GM21515 (cell line): ENCODE data around the gene ALKBH1.
"Not testable (repeated sequence)": the region's sequence is repeated elsewhere in the genome, so short reads cannot be mapped to it uniquely, and the experiment has no call there.

ENCODE experiments used
- ATAC-seq: cut with Tn5 transposase; IDR thresholded peaks from one replicate; pipeline ENCODE4 v1.9.1; 2021; ENCODE audit not compliant: unreplicated experiment

Gene ALKBH1, protein sequence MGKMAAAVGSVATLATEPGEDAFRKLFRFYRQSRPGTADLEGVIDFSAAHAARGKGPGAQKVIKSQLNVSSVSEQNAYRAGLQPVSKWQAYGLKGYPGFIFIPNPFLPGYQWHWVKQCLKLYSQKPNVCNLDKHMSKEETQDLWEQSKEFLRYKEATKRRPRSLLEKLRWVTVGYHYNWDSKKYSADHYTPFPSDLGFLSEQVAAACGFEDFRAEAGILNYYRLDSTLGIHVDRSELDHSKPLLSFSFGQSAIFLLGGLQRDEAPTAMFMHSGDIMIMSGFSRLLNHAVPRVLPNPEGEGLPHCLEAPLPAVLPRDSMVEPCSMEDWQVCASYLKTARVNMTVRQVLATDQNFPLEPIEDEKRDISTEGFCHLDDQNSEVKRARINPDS

DNA sequence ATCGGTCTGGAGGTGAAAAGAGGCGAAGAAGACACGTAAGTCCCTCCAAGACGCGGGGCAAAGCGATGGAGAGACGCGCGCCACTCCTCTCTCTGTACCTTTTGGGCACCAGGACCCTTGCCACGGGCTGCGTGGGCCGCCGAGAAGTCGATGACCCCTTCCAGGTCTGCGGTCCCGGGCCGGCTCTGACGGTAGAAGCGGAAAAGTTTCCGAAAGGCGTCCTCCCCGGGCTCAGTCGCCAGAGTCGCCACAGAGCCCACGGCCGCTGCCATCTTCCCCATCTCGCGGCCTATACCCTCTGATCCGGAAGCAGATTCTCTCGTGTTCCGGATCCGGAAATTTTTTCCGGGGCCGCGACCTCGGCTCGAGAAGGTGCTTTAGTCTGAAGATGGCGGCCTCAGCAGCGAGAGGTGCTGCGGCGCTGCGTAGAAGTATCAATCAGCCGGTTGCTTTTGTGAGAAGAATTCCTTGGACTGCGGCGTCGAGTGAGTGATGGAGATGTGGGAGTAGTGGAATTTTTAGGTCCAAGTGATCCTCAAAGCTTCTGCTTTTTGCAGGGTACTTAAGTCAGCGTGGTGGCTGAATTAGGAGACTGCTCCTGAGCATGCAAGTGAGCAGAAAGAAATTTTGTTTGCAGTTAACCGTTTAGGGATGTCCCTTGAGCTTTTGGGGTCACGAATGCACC, at the start of gene ALKBH1, which contains the start of gene SLIRP:
Gene ALKBH1, minus strand, starts transcription at position 300 of the 685 bp plus-strand sequence. Its CDS starts 19 bp downstream, at position 281.
Gene SLIRP, plus strand, starts transcription at position 380 of the 685 bp plus-strand sequence. Its CDS starts 9 bp downstream, at position 389.
- peak; percentile 96 for ATAC-seq

- no peak for ATAC-seq
Observed at GRCh38 chr14:77752799-77753516, 45.1 kb upstream of the ALKBH1 start.

DNA sequence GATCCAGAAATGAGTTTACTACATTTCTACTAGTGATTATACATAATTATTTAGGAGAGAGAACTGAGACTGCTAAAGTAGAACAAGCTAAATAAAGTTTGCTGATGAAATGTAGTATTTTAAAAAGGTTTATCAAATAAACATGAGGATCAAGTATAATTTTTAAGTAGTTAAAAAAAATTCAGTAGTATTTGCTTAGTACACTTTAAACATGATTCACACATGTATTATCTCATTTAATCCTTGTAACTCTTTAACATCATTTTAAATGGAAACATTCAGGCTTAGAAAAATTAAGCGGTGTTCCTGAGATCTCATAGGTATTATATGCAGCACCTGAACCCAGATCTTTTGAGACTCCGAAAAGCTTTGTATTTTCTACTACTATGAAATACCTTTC, 44.4 kb upstream of the ALKBH1 start:
- ATAC-seq = no peak

- not testable (repeated sequence) for ATAC-seq
Observed at GRCh38 chr14:77747425-77747824, 39.6 kb upstream of the ALKBH1 start.

DNA sequence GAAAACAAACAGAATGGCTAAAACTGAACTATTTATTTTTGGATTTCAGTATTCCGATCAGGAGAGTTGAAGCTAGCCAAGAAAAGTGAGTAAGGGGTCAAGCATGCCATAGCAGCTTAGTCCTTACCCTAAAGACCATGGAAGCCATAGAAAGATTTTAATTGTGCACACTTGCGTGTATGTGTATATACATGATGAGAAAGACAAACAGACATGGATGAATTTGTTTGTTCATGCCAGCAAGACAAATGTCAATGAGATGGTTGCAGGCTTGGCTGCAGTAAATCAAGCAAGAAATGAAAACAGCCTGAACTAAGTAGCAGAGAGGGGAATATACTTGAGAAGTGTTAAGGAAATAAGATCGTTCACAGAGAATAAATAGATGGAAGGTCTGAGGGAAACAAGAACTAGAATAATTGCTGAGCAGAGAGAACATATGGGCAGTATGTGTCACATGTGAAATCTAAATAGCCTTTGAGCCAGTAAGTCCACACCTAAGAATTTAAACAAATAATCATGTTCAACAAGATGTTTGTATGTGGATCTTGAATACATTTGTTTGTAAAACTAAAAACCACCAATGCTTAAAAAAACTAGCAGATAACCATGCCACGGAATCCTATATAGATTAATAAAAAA, 38.4 kb upstream of the ALKBH1 start:
- no peak for ATAC-seq

DNA sequence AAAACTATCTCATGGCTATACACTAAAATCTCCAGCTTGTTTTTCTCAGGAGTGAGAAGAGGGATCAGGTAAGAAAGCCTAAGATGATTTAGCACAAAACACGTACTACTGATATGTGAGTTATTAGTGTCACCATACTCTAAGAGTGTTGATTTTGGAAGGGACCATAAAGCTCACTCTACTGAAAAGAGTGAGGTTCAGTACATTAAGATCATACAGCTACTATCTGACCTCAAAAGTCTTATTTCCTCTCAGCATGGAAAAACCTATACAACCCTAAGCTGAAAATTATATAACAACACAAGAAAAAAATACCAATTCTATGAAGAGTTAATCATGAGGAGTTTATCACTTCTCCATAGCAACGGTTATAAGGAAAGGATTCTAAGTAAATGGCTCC, 33.6 kb upstream of the ALKBH1 start:
- ATAC-seq = no peak

DNA sequence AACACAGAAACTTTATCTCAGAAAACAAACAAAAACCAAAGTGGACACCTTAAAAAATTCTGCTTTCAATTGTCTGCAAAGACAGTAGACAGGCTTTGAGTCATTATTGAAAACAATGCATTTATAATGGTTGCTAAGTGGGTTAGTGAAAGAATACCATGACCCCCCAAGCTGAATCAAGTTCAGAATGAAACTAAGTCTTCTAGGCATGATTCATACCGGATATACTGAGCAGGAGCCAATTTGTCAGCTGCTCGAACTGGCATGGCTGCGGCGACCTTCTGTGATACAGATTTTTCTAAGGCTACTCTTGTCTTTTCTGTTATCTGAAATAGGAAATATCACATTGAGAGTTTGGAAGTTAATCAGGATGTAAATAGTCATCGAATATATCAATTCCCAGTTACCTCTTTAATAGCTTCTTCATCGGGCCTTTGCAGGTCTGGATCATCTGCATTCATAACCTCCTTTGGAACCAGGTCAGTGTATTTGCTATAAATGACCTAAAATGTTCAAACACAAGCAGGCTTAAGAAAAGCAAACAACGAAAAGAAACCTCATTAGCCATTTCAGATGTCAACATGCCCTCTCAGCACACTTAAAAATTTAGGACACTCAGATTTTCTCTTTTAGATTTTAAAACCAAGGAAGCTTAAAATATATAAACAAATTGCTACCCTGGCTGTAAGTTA, 30.9 kb upstream of the ALKBH1 start:
- peak; percentile 76 for ATAC-seq

- no peak for ATAC-seq
Observed at GRCh38 chr14:77730976-77731497, 23.2 kb upstream of the ALKBH1 start.

DNA sequence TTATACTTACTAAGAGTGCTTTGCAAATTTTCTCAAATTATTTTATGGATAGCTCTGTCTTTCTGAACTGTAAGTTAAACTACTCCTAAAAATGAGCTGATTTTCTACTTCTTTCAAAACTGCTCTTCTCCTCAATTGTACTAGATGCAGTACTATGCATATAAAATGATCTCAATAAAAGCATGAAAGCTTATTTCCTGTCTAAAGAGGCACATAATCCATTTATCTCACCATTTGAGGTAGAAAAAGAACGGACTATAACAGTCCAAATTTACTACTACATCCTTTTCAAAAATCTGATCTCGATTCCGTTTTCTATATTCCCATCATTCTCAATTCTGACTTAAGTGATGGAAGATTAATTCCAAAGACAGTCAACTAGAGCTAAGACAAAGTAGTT, 14.5 kb upstream of the ALKBH1 start:
- ATAC-seq = no peak

DNA sequence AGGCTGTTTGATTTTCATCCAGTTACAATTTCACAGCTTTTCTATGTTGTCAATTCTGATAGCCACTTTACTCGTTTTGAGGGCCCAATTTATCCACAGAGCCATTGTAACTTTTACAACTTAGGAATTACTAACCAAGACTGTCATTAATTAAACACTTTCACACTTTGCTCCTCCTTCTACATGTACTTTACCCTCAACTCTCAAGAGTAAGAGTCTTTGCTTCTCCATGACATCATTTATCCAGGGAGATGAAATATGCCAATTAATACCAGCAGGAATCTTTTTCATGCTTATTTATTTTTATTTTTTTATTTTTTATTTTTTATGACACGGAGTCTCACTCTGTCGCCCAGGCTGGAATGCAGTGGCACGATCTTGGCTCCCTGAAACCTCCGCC, 13.6 kb upstream of the ALKBH1 start:
- ATAC-seq = no peak

DNA sequence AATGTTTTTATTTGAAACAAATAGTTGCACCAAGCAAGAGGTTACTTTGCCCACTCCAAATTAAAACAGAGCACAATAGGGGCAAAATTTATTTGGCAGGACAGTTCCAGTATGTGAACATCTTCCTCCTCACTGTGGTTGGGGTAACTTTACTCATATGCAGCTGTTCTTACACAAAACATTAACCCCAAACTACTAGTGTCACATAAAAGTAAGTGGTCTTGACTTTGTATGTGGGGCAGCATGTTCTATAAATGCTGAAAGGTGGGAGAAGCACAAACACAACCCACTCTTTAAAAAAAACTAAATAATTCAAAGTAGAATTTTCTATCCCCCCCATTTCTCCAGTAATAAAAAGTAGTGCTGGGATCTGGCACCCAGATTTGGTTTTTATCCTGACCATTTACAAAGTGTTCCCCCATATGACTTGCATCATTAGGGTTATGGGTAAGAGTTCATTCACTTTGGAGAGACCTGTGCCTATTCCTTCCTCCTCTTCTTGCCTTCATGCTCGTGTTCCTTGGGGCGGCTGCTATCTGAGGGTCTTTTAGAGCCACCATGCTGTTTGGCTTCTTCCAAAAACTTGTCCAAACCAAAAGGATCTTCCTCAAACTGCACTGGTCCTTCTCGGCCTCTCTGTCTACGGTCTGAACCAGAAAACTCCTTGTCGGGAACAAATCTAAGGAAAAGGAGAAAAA, 9.9 kb upstream of the ALKBH1 start:
- ATAC-seq = no peak

DNA sequence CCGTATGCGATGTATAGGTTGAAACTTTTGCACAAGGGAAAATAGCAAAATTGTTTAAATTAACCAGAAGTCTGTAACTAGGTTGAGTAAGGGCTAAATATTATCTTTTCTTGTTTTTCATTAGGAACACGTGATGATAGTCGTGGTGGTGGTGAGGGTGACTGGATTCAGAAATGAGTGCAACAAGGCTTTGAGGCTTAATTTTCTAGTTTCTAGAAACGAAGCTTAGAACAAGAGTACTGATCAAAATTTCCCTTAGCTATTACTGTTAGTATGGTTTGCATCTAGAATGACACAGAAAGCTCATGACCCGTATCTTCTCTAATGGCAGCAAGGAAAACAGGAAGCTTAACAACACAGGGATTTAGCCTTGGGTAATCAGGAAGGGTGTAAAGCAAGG, 7.1 kb upstream of the ALKBH1 start:
- no peak for ATAC-seq

DNA sequence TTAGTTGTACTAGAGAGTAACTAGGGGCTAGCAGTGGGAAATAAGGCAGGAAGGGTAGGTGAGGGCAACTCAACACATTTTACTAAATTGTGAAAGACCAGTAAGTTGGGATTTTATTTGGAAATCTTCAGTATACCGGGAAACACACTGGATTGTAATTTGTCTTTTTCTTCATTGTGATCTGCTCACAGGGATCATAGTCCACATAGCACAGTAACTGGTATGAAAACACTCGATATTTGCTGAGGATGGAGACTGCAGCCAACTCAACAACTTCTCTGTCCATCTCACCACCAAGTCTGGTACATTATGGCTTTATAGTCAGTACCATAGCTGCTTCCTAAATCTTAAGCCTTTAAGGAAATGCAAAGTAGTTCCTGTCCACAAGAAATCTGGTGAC, 2.5 kb upstream of the ALKBH1 start:
- ATAC-seq = no peak

GRCh38 chr14:77709412-77709811, 1.6 kb upstream of the ALKBH1 start:
- no peak for ATAC-seq

GRCh38 chr14:77708749-77709148, 926 bp upstream of the ALKBH1 start:
- ATAC-seq = no peak

DNA sequence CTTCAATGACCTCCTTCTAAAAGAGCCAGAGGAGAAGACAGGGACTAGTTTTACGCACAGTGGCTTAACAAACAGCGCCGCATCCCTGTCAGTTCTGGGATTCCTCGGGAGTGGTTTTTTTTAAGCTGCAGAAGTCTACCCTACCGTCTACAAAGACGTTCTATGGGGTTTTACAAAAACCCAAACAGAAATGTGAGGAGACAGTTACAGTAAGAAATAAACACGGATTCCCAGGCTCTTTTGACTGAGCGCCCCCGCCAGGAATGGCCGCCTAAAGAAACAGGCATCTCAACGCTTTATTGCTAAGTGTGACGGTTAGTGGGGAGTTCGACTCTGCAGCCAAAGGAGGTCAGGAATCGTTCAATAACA, 484 bp downstream of the ALKBH1 start:
- ATAC-seq = peak; percentile 30

DNA sequence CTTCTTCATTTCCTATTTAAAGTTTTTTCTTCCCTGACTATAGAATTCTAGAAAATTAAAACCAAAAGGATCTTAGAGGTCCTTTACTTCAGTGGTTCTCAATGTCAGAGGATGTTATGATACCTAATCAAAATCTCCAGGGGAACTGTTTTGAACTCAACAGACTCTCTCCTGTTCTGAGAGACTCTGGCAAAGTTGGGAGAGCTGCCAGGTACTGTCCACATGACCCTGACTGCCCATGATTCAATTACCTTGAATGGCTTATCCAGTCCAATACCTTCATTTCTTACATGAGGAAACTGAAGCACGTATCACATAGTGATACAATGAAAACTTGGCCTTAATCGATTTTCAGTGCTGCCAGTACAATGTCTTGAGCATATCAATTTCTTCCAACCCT, 16.6 kb downstream of the ALKBH1 start:
- no peak for ATAC-seq

DNA sequence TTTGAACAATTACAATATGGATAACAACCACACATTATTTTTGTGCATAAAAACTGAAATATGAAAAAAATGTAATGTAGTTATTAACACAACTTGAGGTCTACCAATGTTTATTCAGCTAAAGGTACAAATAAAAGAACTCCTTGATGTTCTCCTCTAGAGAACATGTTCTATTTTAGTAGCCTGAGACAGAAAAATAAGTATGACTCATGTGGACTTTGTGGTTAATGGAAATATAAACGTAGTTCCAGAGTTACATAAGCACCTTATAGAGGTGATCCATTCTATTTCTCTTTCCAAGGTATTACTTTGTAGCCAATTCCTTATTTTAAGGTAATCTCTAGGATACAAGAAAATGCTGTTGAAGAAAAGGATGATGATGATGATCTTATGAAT, 25.7 kb downstream of the ALKBH1 start:
- ATAC-seq = no peak

DNA sequence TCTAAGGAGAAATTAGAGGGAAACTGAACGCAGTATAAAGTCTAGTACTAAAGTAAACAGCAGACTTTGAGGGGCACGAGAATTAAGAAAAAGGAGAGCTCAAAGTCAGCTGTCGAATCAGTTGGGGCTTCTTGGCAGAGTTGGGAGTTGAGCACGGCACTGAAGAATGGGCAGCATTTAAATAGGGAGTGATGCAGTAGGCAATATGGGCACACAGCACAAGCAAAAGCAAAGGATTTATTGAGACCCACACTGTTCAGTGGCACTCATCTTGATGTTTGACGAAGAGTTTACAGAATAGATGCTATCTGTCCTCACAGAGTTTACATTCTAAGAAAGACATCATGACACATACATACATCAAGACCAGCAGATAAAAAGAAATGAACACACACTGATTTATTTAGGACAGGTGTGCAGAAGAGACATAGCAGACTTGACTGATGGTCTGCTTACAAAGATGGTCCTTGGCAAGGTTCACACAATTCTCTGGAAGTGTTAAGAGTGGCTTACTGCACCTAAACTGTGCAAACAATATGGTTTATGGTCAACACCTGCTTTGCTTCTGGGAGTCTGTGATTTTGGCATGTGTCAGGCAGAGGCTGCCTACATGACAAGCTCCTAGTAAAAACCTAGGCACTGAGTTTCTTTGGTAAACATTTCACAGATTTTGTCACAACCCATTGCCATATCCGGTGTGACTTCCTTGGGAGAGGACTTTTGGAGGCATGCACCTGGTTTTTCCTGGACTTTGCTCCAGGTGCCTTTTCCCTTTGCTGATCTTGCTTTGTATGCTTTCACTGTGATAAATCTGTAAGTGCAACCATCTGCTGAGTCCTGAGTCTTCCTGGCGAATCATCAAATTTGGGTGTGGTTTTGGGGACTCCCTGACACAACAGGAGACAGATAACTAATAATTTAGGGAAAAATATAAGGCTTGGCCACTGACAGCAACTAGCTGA, 26.3 kb downstream of the ALKBH1 start:
- ATAC-seq = no peak
